PC-3 (cell line): ENCODE data around the gene RAF1. TPM values are rescaled to one million over a fixed set of nuclear protein-coding genes. Genes with fewer than 3 reads are reported as not detected.

Source experiments
- ATAC-seq: fragments of 200-7000 bp; cut with Tn5 transposase; 2 replicates; pipeline ENCODE4 v1.9.1; 2020; ENCODE audit warnings: mild to moderate bottlenecking, moderate library complexity
- BruUV-seq: library from RNA; stranded (reverse); fragments of 400-500 nt; replicated peaks from 2 replicates; lab custom pipeline; 2021; lab: Mats Ljungman, UMichigan
- CTCF ChIA-PET: fragments of 300-600 bp; sonication (Branson Sonifier 250); formaldehyde crosslinking; loops from one replicate; lab custom pipeline; 2022; ENCODE audit warnings: antibody characterized with exemption; lab: Charles Lee
- POLR2A ChIA-PET: fragments of 300-600 bp; sonication (Branson Sonifier 250); formaldehyde crosslinking; loops from one replicate; lab custom pipeline; 2022; ENCODE audit warnings: antibody characterized with exemption; ENCODE audit not compliant: unreplicated experiment; lab: Charles Lee
- DNase-seq: peaks from one replicate; pipeline ENCODE4 v3.0.0-alpha.2; 2015
- H2AFZ ChIP-seq: fragments of 300-600 bp; sonication (generic); 2 replicates; pipeline ENCODE4 v1.6.0; 2016; ENCODE audit warnings: antibody characterized with exemption, low read length
- H3F3A ChIP-seq: fragments of 300-600 bp; sonication (generic); one replicate; pipeline ENCODE4 v1.6.0; 2017; ENCODE audit warnings: antibody characterized with exemption, low read length, control low read depth, mild to moderate bottlenecking; ENCODE audit not compliant: unreplicated experiment
- H3K27ac ChIP-seq: fragments of 300-600 bp; sonication (generic); 2 replicates; pipeline ENCODE4 v1.5.1; 2016; ENCODE audit warnings: mild to moderate bottlenecking, low read length
- H3K27me3 ChIP-seq: fragments of 300-600 bp; sonication (generic); 2 replicates; pipeline ENCODE4 v1.6.1; 2016; ENCODE audit warnings: low read length, mixed read lengths
- H3K36me3 ChIP-seq: fragments of 300-600 bp; sonication (generic); 2 replicates; pipeline ENCODE4 v1.6.1; 2016; ENCODE audit warnings: low read depth, mixed run types, low read length, mixed read lengths
- H3K4me1 ChIP-seq: fragments of 300-600 bp; sonication (generic); 2 replicates; pipeline ENCODE4 v1.5.1; 2016; ENCODE audit warnings: low read length; ENCODE audit not compliant: insufficient read depth
- H3K4me2 ChIP-seq: fragments of 300-600 bp; sonication (generic); 2 replicates; pipeline ENCODE4 v1.6.0; 2016; ENCODE audit warnings: low read length
- H3K4me3 ChIP-seq: fragments of 300-600 bp; sonication (generic); 2 replicates; pipeline ENCODE4 v1.5.1; 2016; ENCODE audit warnings: mild to moderate bottlenecking, low read length, mixed read lengths
- H3K79me2 ChIP-seq: fragments of 300-600 bp; sonication (generic); 2 replicates; pipeline ENCODE4 v1.6.1; 2017; ENCODE audit warnings: low read length, mixed read lengths
- H3K9ac ChIP-seq: fragments of 300-600 bp; sonication (generic); 2 replicates; pipeline ENCODE4 v1.6.0; 2016; ENCODE audit warnings: mild to moderate bottlenecking, low read length
- H3K9me2 ChIP-seq: fragments of 300-600 bp; sonication (generic); replicated peaks from 2 replicates; pipeline ENCODE4 v1.6.1; 2016; ENCODE audit warnings: mixed run types, low read length, mixed read lengths
- H3K9me3 ChIP-seq: fragments of 300-600 bp; sonication (generic); 2 replicates; pipeline ENCODE4 v1.6.1; 2016; ENCODE audit warnings: low read length, mixed read lengths
- H4K20me1 ChIP-seq: fragments of 300-600 bp; sonication (generic); 2 replicates; pipeline ENCODE4 v1.6.1; 2016; ENCODE audit warnings: low read length, mixed read lengths
- EZH2 ChIP-seq: fragments of 300-600 bp; sonication (generic); IDR thresholded peaks from one replicate; pipeline ENCODE4 v1.6.1; 2017; ENCODE audit warnings: antibody characterized with exemption, mild to moderate bottlenecking, low read length; ENCODE audit not compliant: unreplicated experiment
- EZH2phosphoT487 ChIP-seq: fragments of 300-600 bp; sonication (generic); IDR thresholded peaks from 2 replicates; pipeline ENCODE4 v1.6.1; 2018; ENCODE audit warnings: mild to moderate bottlenecking, antibody characterized with exemption, low read length, borderline replicate concordance
- intact Hi-C: fragments of 100-400 bp; cut with micrococcal nuclease; formaldehyde crosslinking; loops from 2 replicates; pipeline ENCODE4 v1.9.0; 2023
- total RNA-seq: library from RNA; depleted of rRNA; stranded (reverse); fragments of >200 nt; gene quantifications from 2 replicates; pipeline ENCODE4 v1.2.3, GENCODE V29; 2014
- TF ChIP-seq, protein P1 (sequence below): fragments of 300-600 bp; sonication (generic); conservative IDR thresholded peaks from 2 replicates; pipeline ENCODE4 v1.5.1; 2017; ENCODE audit warnings: antibody characterized with exemption, low read depth, mild to moderate bottlenecking, low read length

Gene RAF1
- total RNA-seq, 1 experiment from 2014 or later, result 130 TPM

DNA sequence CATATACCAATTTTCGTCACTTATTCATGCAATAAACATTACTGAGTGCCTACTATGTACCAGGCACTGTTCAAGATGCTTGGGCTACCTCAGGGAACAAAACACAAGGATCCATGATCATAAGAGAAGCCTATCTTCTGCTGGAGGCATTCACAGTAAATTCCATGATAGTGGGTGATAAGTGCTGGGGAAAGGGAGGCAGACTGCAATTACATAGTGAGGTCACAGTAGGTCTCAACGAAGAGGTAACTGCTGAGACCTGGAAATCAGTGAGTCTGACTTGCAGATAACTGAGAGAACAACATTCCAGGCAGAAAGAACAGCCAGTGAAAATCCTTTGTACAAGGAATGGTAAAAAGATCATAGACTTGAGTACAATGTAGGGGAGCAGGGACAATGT is 33.6 kb downstream of the RAF1 start:
- Histone ChIP-seq H3K9ac (no peak overlapping the region), H3K9me2 (no peaks in the 10 kb centered on the region), H3K27ac (no peak overlapping the region), H3K79me2 (peaks cover 100% of the 10 kb centered on the region), H3K9me3 (no peaks in the 10 kb centered on the region), H3K27me3 (no peaks in the 10 kb centered on the region), H3F3A (no peaks in the 10 kb centered on the region), H4K20me1 (peaks cover 40% of the 10 kb centered on the region), H3K4me3 (no peak overlapping the region), H3K4me1 (peaks cover 6% of the 10 kb centered on the region; the same call in 1 of the 2 replicates), H3K4me2 (no peak overlapping the region), H3K36me3 (no peaks in the 10 kb centered on the region), H2AFZ (no peak overlapping the region)
- ATAC-seq (no peak), DNase-seq (no peak)
- POLR2A ChIA-PET, result no interaction called here
- BruUV-seq, result no TSS peak
- TF ChIP-seq, protein P1, sequence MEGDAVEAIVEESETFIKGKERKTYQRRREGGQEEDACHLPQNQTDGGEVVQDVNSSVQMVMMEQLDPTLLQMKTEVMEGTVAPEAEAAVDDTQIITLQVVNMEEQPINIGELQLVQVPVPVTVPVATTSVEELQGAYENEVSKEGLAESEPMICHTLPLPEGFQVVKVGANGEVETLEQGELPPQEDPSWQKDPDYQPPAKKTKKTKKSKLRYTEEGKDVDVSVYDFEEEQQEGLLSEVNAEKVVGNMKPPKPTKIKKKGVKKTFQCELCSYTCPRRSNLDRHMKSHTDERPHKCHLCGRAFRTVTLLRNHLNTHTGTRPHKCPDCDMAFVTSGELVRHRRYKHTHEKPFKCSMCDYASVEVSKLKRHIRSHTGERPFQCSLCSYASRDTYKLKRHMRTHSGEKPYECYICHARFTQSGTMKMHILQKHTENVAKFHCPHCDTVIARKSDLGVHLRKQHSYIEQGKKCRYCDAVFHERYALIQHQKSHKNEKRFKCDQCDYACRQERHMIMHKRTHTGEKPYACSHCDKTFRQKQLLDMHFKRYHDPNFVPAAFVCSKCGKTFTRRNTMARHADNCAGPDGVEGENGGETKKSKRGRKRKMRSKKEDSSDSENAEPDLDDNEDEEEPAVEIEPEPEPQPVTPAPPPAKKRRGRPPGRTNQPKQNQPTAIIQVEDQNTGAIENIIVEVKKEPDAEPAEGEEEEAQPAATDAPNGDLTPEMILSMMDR, result no peak
- no peak for TF ChIP-seq EZH2phosphoT487
- CTCF ChIA-PET, result no interaction called here
- intact Hi-C loops, result loop anchor here (5.0 kb wide), 1 partner anchor 38 kb away; no protein-coding TSS in a partner anchor

DNA sequence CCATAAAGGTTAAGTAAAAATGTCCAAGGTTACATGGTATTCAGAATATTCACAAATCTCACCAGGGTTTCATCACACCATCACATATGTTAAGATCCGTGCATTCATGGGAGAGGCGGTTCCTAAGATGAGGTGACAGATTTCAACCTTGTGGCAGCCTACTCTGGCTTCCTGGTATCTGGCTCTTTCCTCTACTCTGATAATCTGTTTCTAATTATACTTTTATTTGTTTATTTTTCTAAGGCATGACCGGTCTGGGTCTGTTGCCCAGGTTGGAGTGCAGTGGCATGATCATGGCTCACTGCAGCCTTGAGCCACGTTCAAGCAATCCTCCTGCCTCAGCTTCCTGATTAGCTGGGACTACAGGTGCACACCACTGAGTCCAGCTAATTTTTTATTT is 34.4 kb downstream of the RAF1 start:
- DNase-seq, result peak; percentile 15
- H3K27me3 ChIP-seq, result no peaks in the 10 kb centered on the region
- H2AFZ ChIP-seq, result no peak overlapping the region
- 0 out of 2 replicates have a peak overlapping the region, but pooled peaks have one; percentile 1 for H3K4me2 ChIP-seq
- no peaks in the 10 kb centered on the region for H3K9me2 ChIP-seq
- no peaks in the 10 kb centered on the region for H3K9me3 ChIP-seq
- H3K27ac ChIP-seq, result no peak overlapping the region
- no TSS peak for BruUV-seq
- TF ChIP-seq EZH2phosphoT487, result no peak
- TF ChIP-seq, protein P1, result no peak
- TF ChIP-seq EZH2, result no peak
- no peaks in the 10 kb centered on the region for H3F3A ChIP-seq
- peaks cover 41% of the 10 kb centered on the region for H4K20me1 ChIP-seq
- H3K4me1 ChIP-seq, result peaks cover 6% of the 10 kb centered on the region; the same call in 1 of the 2 replicates
- H3K9ac ChIP-seq, result no peak overlapping the region
- CTCF ChIA-PET, result no interaction called here
- H3K36me3 ChIP-seq, result no peaks in the 10 kb centered on the region
- ATAC-seq, result peak; percentile 91
- peaks cover 100% of the 10 kb centered on the region for H3K79me2 ChIP-seq
- POLR2A ChIA-PET, result no interaction called here
- no peak overlapping the region for H3K4me3 ChIP-seq
- intact Hi-C loops, result loop anchor here (5.0 kb wide), 1 partner anchor 33 kb away; the partner anchor contains the start of gene RAF1

DNA sequence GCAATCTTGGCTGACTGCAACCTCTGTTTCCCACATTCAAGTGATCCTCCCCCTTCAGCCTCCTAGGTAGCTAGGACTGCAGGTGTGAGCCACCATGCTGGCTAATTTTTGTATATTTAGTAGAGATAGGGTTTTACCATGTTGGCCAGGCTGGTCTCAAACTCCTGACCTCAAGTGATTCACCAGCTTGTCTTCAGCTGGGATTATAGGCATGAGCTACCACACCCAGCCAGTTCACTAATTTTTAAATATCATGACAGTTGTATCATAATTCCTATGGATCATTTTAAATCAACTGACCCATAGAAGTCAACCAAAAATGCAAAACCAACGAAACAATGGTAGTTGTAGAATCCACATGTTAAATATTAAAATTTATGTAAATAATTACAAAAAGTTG is 35.1 kb downstream of the RAF1 start:
- H2AFZ ChIP-seq, result no peak overlapping the region
- H3F3A ChIP-seq, result no peaks in the 10 kb centered on the region
- no peaks in the 10 kb centered on the region for H3K36me3 ChIP-seq
- H3K9me3 ChIP-seq, result no peaks in the 10 kb centered on the region
- H3K9ac ChIP-seq, result no peak overlapping the region
- H4K20me1 ChIP-seq, result peaks cover 48% of the 10 kb centered on the region
- H3K79me2 ChIP-seq, result peaks cover 100% of the 10 kb centered on the region
- no peak overlapping the region for H3K4me3 ChIP-seq
- CTCF ChIA-PET, result no interaction called here
- ATAC-seq (no peak), DNase-seq (no peak)
- no peak overlapping the region for H3K27ac ChIP-seq
- POLR2A ChIA-PET, result interaction anchor here (0.6 kb wide), 1 partner anchor 25 kb away, joined by 9 read pairs; no protein-coding TSS in a partner anchor
- TF ChIP-seq EZH2phosphoT487, result no peak
- TF ChIP-seq, protein P1, result no peak
- TF ChIP-seq EZH2, result no peak
- intact Hi-C loops, result loop anchor here (5.0 kb wide), 1 partner anchor 33 kb away; the partner anchor contains the start of gene RAF1
- no peak overlapping the region for H3K4me2 ChIP-seq
- H3K27me3 ChIP-seq, result no peaks in the 10 kb centered on the region
- peaks cover 6% of the 10 kb centered on the region; the same call in 1 of the 2 replicates for H3K4me1 ChIP-seq
- no TSS peak for BruUV-seq
- no peaks in the 10 kb centered on the region for H3K9me2 ChIP-seq
